ENCODE results near the gene AHI1.
"Not testable (repeated sequence)": the region's sequence is repeated elsewhere in the genome, so short reads cannot be mapped to it uniquely, and the experiment has no call there.

Gene AHI1

DNA sequence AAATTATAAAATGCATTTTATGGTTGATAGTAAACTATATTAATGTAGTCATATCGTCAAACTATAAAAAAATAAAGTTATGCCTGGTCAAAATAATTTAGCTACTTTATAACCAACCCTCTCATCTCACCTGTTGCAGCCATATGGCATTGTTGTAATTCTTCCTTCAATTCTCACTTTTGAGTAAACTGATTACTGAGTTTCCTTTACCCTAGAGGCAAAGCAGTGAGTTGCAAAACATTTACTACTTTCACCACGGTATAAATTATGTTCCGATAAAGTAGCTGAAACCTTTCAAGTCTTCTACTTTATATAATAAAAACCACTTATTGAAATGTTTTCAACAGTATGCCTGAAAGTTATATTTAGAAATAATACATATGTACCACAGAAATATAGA, 113.8 kb downstream of the AHI1 start:
- DNase-seq: no peak

DNA sequence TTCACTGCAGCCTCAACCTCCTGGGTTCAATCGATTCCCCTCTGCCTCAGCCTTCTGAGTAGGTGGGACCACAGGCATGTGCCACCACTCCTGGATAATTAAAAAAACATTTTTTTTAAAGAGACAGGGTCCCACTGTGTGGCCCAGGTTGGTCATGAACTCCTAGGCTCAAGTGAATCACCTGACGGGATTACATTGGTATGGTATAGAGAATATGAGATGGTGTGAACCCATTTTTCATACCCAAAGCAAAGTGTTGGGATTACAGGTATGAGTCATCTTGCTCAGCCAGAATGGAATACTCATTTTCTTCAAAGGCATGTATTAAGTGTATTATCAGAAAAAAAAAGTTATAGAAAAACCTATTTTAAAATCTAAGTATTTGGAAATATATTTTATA, 114.2 kb downstream of the AHI1 start:
- DNase-seq: no peak

- no peak for DNase-seq
Observed at GRCh38 chr6:135382182-135382628, 115.3 kb downstream of the AHI1 start.

GRCh38 chr6:135380793-135381192, 116.7 kb downstream of the AHI1 start:
- DNase-seq: no peak

GRCh38 chr6:135379647-135380046, 117.9 kb downstream of the AHI1 start:
- no peak for DNase-seq

DNA sequence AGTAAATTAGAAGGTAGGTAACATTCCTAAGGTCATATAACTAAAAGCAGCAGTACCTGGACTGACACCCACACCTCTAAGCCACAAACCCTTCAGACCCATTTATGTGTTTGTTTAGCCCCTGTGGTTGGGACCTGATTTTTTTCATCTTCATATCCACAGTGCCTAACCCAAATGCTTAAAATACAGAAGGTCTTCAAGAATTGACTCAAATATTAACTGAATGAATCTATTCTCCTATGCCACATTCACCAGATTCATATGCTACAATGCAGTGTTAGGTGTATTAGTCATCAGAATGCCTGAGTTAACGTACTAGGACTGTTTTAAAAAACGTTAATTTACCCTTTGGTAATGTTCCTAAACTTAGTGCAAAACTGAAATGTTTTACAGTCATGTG, 124.8 kb downstream of the AHI1 start:
- DNase-seq: no peak

- DNase-seq: not testable (repeated sequence)
Observed at GRCh38 chr6:135363622-135364021, 133.9 kb downstream of the AHI1 start.

DNA sequence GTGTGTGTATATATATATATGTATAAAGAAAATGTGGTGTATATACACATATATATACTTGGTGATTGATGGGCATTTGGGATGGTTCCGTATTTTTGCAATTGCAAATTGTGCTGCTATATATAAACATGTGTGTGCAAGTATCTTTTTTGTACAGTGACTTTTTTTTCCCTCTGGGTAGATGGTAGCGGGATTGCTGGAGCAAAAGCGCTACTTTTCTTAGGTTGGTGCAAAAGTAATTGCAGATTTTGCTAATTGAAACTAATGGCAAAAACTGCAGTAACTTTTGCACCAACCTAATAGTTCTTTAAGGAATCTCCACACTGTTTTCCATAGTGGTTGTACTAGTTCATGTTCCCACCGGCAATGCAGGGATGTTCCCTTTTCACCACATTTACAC, 135.4 kb downstream of the AHI1 start:
- no peak for DNase-seq

GRCh38 chr6:135360222-135360621, 137.3 kb downstream of the AHI1 start:
- no peak for DNase-seq

GRCh38 chr6:135358985-135359384, 138.6 kb downstream of the AHI1 start:
- DNase-seq: no peak

DNA sequence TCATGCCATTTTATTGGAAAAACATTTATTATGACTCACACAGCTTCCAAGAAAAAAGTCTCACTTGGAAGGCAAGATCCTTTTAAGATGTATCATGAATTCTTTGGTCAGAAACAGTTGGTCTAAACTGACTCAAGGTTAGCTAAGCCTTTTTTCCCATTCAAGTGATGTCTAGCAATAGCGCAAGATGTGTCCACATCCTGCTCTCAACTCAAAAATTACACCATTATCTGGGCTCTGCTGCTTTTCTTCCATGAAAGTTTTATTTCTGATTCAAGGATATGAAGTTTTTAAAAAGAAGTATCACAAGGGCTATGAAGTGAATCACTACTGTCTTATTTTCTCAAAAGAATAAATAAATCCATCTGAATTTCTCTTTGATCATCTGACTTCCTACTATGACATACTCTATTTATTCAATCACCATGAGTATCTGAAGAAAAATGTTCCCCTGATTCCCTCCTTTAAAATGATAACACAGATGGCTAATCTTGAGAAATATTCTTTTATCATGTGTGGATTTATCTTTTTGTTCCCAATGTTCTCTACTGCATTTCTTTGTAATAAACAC, 139.2 kb downstream of the AHI1 start:
- DNase-seq: no peak

GRCh38 chr6:135354407-135354806, 143.1 kb downstream of the AHI1 start:
- DNase-seq: no peak

DNA sequence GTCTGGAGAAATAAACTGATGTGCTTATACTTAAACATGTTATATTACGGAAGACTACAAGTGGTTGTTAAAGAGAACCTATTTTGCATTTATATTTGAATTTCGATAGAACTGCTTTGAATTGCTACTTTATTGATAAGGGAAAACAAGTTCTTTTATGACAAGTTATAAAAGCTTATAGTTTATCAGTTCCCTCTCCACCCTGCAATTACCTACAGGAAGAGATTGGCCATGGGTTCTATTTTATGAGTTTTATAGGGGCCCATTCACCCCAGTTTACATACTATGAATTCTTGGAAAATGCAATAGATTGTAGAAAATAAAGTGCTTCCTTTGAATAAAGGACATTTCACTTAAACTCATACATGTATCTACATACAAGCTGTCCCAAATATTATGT, 144.4 kb downstream of the AHI1 start:
- no peak for DNase-seq

DNA sequence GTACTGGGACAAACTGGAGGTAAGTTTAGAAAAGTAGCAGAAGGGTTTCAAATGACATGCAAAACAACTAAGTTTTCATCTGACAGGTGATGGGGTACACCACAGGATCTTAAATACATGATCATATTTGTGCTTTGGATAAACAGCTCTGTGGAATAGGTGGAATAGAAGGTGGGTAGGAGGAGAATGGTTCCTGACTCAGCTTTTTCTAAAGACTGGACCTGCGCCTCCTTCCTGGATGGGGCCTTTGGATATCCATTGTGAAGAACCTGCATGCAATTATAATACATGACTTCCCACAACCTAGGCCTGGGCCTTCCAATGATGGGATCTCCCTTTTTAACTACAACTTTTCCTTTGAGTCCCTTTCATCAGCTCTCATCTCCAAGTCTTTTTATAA, 145.9 kb downstream of the AHI1 start:
- no peak for DNase-seq

- no peak for DNase-seq
Observed at GRCh38 chr6:135347887-135348286, 149.7 kb downstream of the AHI1 start.

GRCh38 chr6:135346747-135347146, 150.8 kb downstream of the AHI1 start:
- DNase-seq: no peak

- DNase-seq: no peak
Observed at GRCh38 chr6:135344526-135344925, 153.0 kb downstream of the AHI1 start.

- not testable (repeated sequence) for DNase-seq
Observed at GRCh38 chr6:135339920-135340319, 157.6 kb downstream of the AHI1 start.

DNA sequence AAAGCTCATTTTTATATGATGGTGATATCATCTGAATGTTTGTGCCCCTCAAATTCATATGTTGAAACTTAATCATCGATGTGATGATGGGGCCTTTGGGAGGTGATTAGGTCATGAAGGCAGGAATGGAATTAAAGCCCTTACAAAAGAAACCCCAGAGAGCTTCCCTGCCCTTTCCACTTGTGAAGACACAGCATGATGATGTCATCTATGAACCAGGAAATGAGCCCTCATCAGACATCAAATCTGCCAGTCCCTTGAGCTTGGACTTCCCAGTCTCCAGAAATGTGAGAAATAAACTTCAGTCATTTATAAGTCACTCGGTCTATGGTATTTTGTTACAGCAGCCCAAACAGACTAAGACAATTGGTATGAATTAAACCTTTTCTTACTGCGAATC, 163.4 kb downstream of the AHI1 start:
- no peak for DNase-seq

DNA sequence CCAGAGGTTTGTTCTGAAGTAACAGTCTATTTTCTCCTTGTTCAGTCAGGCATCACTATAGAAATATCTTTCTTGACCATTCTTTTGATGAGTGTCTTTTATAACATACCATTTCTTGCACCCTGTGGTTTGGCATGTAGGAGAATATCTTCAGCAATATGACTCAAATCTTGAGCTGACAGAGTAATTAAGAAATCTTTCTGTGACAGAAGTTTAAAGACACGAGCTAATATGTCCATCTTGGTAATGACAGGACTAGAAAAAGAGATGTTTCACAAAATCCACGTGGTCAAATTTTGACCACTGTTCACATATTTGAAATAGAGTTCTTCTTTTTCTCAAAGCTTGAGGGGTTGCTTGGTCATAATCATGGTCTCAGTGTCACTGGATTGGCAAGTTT, 166.5 kb downstream of the AHI1 start:
- DNase-seq: no peak

- no peak for DNase-seq
Observed at GRCh38 chr6:135329851-135330803, 167.4 kb downstream of the AHI1 start.

- DNase-seq: no peak
Observed at GRCh38 chr6:135328136-135328535, 169.4 kb downstream of the AHI1 start.

GRCh38 chr6:135325624-135326424, 171.7 kb downstream of the AHI1 start:
- no peak for DNase-seq

- no peak for DNase-seq
Observed at GRCh38 chr6:135324531-135324930, 173.0 kb downstream of the AHI1 start.
